ENCODE measurements around the gene DCDC2B.
"Not testable (repeated sequence)": the region's sequence is repeated elsewhere in the genome, so short reads cannot be mapped to it uniquely, and the experiment has no call there.

DCDC2B gene

DNA sequence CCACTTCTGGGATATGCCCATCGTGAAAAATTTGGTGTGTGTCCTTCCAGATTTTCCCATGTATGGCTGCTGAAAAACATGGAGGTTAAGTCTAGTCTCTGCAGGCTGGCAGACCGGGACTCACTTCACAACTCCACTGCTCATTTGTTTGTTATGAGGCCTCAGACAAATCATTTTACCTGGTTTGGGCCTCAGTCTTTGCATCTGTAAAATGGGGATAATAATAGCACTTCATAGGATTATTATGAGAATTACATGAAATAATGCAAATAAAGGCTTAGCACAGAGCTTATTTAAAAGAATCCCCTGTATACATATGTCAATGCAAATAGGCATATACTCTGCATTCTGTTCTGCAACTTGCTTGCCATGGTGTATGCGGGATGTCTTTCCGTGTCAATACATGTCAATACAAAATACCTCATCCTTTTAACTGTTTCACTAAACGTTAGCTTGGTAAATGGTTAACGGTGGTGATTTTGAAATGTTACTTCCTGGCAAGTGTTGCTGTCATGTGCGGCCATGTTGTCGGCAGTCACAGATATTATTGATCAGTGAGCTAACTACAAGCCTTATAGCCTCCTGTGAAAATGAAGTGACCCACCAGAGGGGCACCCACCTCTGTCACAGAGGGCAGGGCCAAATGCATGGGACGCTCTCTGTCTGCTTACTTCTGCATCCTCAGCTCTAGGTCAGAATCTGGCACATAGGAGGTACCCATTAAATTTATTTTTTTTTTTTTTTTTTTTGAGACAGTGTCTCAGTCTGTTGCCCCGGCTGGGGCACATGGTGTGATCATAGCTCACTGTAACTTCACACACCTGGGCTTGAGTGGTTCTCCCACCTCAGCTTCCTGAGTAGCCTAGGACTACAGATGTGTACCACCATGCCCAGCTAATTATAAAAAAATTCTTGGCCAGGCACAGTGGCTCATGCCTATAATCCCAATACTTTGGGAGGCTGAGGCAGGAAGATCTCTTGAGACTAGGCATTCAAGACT is 46.5 kb downstream of the DCDC2B start:
- DNase-seq (ENCODE audit: low read depth in 3 of 3), result no peak

DNA sequence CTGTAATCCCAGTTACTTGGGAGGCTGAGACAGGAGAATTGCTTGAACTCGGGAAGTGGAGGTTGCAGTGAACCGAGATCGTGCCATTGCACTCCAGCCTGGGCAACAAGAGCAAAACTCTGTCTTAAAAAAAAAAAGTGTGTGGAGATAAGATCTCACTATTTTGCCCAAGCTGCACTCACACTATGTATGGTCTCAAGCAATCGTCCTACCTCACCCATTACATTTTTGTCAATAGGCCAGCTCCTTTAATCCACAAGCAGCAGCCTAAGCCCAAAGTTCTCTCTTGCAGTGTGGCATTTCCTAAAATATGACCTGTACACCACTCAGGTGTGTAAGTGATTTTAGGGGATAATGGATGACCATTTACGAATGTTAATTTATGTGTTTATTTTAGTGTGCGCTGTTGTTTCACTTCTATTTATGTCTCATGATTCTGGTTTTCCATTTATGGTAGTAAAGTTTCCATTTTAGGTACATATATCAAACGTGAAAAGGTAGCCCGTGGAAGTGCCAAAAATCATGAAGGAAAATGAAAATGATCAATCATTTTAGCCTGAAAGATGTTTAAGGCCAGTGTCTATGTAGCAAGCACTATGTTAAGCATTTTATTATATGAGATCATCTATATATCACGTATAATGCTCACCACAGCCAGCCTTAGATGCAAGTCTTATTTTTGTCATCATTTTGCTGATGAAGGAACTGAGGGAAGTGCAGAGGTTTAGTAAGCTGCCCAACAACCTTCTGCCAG is 47.8 kb downstream of the DCDC2B start:
- no peak for DNase-seq (ENCODE audit: low read depth in 3 of 3)

DNA sequence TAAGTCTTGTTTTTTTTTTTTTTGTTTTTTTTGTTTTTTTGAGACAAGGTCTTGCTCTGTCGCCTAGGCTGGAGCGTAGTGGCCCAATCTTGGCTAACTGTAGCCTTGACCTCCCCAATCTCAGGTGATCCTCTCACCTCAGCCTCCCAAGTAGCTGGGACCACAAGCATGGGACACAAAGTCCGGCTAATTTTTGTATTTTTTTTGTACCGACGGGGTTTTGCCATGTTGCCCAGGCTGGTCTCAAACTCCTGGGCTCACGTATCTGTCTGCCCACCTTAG is 48.3 kb downstream of the DCDC2B start:
- DNase-seq (ENCODE audit: low read depth in 3 of 3), result no peak

DNA sequence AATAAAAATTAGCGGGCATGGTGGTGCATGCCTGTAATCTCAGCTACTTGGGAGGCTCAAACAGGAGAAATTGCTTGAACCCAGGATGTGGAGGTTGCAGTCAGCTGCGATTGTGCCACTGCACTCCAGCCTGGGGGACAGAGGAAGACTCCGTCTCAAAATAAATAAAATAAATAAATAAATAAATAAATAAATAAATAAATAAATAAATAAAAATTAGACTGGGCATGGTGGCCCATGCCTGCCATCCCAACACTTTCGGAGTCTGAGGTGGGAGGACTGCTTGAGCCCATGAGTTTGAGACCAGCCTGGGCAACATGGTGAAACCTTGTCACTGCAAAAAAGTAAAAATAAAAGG is 54.3 kb downstream of the DCDC2B start:
- DNase-seq (ENCODE audit: low read depth in 3 of 3), result not testable (repeated sequence)

DNA sequence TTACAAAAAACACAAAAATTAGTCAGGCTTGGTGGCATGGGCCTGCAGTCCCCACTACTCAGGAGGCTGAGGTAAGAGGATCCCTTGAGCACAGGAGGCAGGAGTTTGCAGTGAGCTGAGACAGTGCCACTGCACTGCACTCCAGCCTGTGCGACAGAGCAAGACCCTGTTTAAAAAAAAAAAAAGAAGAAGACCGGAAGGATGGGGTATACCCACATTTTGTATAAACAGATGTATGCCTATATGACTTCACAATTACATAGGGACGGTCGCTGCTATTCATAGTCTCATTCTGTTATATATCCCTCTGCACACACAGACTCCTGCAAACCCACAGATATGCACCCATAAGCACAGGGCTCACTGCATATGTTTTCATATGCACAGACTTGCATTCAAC is 54.9 kb downstream of the DCDC2B start:
- DNase-seq (ENCODE audit: low read depth in 3 of 3), result no peak

All from stimulated activated CD4-positive, alpha-beta T cell treated with anti-CD3 and anti-CD28 coated beads, TNF-alpha, amount 100 ng/mL, for 24 hours (primary cell).